Activated naive CD4-positive, alpha-beta T cell (primary cell): Measurements from ENCODE around the gene CRISPLD2.
"Not testable (repeated sequence)": the region's sequence is repeated elsewhere in the genome, so short reads cannot be mapped to it uniquely, and the experiment has no call there.

Source experiments
- DNase-seq, 4 experiments: peaks; one replicate each; lab custom pipeline; 2025; lab: John Stamatoyannopoulos, UW

Gene CRISPLD2

GRCh38 chr16:84839956-84840355, 20.2 kb downstream of the CRISPLD2 start:
- DNase-seq = no peak

DNA sequence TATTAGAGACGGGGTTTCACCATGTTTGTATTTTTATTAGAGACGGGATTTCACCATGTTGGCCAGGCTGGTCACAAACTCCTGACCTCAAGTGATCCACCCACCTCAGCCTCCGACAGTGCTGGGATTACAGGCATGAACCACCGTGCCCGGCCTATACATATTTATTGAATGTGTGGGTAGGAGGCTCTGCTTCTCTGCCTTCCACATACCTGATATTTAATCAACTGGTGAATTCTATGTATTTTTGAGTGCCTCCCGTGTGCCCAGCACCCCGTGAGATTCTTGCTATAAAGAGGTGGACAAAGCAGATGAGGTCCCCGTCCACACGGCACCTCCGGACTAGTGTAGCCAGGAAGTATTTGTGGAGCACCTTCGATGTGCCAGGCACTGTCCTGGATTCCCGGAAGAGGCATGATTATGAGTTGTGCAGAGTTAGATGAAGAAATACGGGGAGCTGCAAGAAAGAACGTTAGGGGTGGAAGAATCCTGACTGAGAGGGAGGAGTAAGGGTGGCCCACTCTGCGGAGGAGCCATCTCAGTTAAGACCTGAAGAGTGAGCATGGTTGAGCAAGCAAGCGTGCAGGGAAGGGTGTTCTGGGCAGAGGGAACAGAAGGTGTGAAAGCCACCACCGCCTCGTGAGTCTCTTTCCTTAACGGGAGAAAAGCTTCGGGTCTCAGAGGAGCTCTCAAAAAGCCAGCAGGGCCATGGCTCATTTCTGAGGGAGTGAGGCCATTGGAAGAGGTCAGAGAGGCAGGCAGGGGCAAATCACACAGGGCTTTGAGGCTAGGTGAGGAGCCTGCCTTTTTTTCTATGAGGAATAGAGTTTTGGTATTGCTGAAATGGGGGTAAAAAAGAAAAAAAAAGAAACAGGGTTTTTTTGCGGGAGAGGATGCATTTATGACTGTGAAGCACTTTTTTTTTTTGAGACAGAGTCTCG, 21.2 kb downstream of the CRISPLD2 start:
- no peak for DNase-seq

- DNase-seq = no peak
Measured at GRCh38 chr16:84841787-84842300, 22.1 kb downstream of the CRISPLD2 start.

GRCh38 chr16:84842516-84843148, 22.8 kb downstream of the CRISPLD2 start:
- DNase-seq = no peak

DNA sequence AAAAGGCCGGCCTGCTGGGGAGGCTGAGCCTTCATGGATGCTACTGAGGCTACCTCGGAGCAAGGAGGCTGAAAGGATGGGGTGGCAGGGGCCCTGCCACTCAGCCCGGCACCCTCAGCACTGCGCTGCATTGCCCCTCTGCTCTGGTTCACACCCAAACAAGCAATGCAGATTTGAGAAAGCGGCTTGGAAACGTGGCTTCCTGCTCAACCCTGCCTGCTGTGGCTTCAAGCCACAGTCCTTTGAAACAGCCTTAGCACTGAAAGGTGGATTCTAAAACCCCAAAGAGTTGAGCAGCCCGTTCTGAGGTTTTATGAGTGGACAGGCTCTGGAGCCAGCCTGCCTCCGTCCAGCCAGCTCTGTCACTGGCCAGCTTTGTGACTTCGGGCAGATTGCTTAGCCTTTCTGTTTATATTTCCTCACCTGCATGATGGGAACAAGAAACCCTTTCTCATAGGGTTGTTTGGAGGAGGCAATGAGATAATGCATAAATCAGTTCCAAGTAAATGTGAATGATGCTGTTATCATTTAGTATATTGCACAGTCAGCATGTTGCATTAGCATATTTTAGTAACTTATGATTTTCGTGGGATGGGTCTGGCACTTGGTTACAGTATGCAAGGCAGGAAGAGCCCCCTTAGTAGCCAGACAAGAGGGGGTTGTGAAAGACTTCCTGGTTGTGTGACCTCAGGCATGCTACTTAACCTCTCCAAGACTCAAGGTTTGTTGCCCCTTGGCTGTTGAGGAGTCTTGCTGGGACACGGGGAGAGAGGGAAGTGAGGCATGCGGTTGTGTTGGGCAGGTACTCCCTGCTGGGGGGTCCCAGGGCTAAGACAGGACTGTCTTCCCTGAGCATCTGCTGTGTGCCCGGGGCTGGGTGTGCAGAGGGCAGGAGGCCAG, 23.6 kb downstream of the CRISPLD2 start:
- DNase-seq = no peak

DNA sequence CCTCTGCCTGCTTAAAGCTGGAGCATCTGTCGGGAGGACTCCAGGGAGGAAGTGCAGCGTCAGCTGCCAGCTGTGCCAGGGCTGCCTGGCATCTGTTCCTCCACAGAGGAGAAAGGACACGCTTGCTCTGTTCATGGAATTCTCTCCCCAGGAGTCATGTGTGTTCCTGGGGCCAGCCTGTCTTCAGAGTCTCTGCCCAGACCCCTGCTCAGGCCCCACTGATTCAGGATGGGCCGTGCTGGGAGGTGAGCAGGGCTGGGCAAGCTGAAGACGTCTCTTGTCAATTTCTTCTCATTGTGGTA, 24.2 kb downstream of the CRISPLD2 start:
- DNase-seq = no peak

DNA sequence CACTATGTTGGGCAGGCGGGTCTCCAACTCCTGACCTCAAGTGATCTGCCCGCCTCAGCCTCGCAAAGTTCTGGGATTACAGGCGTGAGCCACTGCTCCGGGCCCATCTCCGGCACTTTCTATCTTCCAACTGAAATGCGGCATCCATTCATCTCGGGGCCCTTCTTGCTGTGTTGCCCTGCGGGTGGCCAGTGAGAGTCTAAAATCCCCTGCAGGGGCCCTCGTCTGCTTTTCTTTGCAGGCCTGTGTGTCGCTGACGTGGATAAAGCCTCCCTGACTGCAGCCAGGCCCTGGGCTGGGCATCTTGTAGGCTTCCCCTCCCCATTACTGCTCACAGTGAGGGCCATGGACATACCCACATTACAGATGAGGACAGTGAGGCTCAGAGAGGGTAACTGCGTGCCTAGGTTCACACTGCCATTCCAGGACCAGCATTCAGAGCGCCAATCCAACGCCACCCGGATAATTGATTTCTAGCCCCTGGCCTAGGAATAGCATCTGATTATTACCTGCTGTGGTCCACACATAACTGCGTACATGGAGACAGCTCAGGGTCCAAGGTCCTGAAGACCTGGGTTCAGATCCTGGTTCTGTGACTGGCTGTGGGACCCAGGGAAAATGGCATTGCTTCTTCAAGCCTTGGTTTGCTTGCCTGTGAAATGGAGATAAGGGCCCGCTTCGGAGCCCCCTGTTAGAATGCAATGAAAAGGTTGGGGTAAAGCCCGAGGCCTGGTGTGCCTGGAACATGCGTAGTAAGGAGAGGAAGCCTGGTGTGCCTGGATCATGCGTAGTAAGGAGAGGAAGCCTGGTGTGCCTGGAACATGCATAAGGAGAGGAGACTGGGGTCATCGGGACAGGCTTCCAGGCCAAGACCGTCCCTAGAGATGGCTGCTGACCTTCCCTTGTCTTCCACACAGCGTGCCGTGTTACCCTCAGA, 25.0 kb downstream of the CRISPLD2 start:
- no peak for DNase-seq

DNA sequence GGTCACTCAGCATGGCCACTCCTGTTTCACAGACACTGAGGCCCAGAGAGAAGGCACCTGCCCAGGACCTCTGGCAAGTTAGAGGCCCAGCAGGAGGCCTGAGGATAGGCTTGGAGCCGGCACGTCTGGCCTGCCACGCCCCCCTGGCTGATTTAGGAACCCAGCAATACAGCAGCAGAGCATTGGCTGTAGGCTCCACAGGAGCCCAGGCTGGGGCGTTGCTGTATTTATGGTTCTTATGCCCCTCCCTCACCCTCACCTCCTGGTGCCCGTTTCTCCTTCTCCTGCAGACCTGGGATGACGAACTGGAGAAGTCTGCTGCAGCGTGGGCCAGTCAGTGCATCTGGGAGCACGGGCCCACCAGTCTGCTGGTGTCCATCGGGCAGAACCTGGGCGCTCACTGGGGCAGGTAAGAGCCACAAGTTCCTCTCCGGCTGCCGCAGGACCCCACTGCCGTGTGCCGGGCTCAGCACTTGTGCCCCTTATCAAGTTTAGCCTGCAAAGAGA, 25.8 kb downstream of the CRISPLD2 start:
- no peak for DNase-seq

- DNase-seq = no peak
Measured at GRCh38 chr16:84847564-84848355, 28.0 kb downstream of the CRISPLD2 start.

GRCh38 chr16:84848986-84849634, 29.3 kb downstream of the CRISPLD2 start:
- DNase-seq = no peak

DNA sequence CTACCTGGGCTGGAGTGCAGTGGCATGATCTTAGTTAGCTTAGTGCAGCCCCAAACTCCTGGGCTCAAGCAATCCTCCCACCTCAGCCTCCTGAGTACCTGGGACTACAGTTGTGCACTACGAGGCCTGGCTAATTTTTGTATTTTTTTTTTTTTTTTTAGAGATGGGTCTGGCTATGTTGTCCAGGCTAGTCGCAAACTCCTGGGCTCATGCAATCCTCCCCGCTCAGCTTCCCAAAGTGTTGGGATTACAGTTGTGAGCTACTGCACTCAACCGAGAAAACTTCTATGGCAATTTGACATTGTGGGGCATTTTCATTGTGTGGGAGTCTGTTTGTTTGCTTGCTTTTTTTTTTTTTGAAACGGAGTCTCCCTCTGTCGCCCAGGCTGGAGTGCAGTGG, 30.0 kb downstream of the CRISPLD2 start:
- no peak for DNase-seq

GRCh38 chr16:84850714-84851113, 30.9 kb downstream of the CRISPLD2 start:
- DNase-seq = no peak

GRCh38 chr16:84851192-84852127, 31.7 kb downstream of the CRISPLD2 start:
- DNase-seq = no peak

DNA sequence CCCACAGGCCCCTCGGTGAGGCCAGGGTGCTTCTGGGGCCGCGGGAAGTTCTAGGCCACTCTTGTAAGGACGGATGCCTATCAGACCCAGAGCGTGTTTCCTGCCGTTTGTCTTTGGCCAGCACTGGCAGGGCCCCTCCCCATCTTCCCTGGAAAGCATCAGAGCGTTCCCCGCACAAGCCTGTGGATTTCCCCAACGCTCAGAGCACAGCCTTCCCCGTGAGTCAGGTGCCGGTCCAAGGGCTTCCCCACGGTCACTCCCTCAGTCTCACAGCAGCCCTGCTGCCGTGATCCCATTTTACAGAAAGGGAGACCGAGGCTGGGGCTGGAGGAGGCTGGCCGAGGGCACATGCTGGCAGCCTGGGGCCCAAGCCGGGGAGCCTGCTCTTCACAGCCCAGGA, 33.7 kb downstream of the CRISPLD2 start:
- DNase-seq = no peak

- DNase-seq = no peak
Measured at GRCh38 chr16:84854759-84855158, 35.0 kb downstream of the CRISPLD2 start.

DNA sequence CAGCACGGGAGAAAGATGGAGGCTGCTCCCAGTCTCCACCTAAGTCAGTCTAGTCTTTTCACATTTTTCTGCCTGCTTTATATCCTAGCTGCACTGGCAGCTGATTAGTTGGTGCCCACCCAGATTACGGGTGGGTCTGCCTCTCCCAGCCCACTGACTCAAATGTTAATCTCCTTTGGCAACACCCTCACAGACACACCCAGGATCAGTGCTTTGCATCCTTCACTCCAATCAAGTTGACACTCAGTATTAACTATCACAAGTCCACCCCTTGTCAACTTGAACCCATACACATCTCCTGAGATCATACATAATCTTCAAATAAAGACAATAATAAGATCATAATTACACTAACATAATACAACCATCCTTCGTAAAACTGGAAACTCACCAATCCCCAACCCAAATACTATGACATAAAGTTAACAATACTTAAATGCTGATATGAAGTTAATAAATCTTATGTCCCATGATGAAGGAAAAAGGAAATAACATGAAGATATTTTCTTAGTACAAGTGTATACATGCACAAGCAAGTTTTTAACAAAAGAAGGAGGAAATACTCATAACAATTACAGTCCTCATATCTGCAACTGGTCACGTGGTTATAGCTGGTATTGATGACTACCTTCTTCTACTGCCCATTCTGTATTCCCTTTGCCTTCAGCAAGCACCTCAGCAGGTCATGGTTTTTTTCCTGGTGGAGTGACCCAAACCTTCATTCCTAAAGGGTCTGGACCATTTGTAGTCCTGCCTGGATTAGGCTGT, 35.8 kb downstream of the CRISPLD2 start:
- not testable (repeated sequence) for DNase-seq

DNA sequence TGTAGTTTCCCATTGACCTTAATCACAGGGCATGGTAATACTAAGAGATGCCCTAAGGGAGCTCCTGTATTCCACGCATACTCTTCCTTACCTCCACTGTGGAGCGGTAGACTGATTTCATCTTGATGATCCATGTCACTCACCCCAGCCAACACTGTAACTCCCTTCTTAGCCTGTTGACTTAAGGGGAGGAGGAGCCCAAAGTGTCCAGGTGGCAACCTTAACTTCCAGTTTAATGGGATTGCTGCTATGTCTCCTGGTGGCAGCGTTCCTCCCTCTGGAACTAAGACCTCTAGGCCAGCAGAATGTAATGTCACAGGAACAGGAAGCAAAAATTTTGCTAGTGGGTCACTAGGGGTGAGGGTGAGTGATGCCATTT, 36.4 kb downstream of the CRISPLD2 start:
- not testable (repeated sequence) for DNase-seq

DNA sequence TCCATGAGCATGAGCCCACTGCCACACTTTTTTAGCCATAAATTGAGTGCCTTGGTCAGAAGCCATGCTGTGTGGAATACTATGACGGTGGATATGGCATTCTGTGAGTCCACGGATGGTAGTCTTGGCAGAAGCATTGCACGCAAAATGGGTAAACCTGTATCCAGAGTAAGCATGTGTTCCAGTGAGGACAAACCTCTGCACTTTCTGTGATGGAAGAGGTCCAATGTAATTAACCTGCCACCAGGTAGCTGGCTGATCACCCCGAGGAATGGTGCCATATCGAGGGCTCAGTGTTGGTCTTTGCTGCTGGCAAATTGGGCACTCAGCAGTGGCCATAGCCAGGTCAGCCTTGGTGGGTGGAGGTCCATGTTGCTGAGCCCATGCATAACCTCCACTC, 37.0 kb downstream of the CRISPLD2 start:
- not testable (repeated sequence) for DNase-seq
